SK-N-SH (cell line): ENCODE data around the gene SUFU. TPM values are rescaled to one million over a fixed set of nuclear protein-coding genes. Genes with fewer than 3 reads are reported as not detected.

Source experiments
- CTCF ChIA-PET: fragments of 300-600, 350-600 bp; formaldehyde crosslinking; extraction: SDS; loops from one replicate; lab custom pipeline; 2021; lab: Yijun Ruan, JAX
- POLR2A ChIA-PET: fragments of 350-600 bp; sonication (Branson Sonifier 250); formaldehyde crosslinking; extraction: SDS; loops from one replicate; lab custom pipeline; 2020; ENCODE audit warnings: antibody characterized with exemption, inconsistent platforms; lab: Yijun Ruan, JAX
- DNase-seq: peaks from one replicate; pipeline ENCODE4 v3.0.0; 2012
- H2AFZ ChIP-seq: fragments of 200-600 bp; sonication (generic); 2 replicates; pipeline ENCODE4 v1.8.1; 2016; ENCODE audit warnings: antibody characterized with exemption, mild to moderate bottlenecking, low read depth
- H3F3A ChIP-seq: fragments of 200-600 bp; sonication (generic); replicated peaks from 2 replicates; pipeline ENCODE3; 2016; ENCODE audit warnings: antibody characterized with exemption, mild to moderate bottlenecking; ENCODE audit not compliant: insufficient read depth
- H3K27ac ChIP-seq, 2 experiments: fragments of 200-500 bp in 1 of 2; fragments of 200-600 bp in 1 of 2; sonication (Bioruptor generic) in 1 of 2; sonication (generic), shearing (Covaris generic) in 1 of 2; 2 replicates each; pipeline versions ENCODE4 v1.5.1 to v1.6.1; 2014 to 2016; ENCODE audit warnings: low read depth in 2 of 2, inconsistent platforms in 1 of 2, low read length in 1 of 2, mild to moderate bottlenecking in 1 of 2, mixed read lengths in 1 of 2
- H3K27me3 ChIP-seq: fragments of 200-600 bp; sonication (generic), shearing (Covaris generic); 2 replicates; pipeline ENCODE4 v1.6.1; 2016; ENCODE audit warnings: mixed run types; ENCODE audit not compliant: insufficient read depth
- H3K36me3 ChIP-seq, 2 experiments: fragments of 200-500 bp in 1 of 2; fragments of 200-600 bp in 1 of 2; sonication (Bioruptor generic) in 1 of 2; sonication (generic) in 1 of 2; replicated peaks in 1 of 2; 2 replicates each; pipeline versions ENCODE3 to v1.5.1; 2014 to 2016; ENCODE audit warnings: low read length in 1 of 2, mild to moderate bottlenecking in 1 of 2; ENCODE audit not compliant: insufficient read depth in 2 of 2, control insufficient read depth in 1 of 2
- H3K4me1 ChIP-seq, 2 experiments: fragments of 200-500 bp in 1 of 2; fragments of 200-600 bp in 1 of 2; sonication (Bioruptor generic) in 1 of 2; sonication (generic), shearing (Covaris generic) in 1 of 2; 2 replicates each; pipeline versions ENCODE4 v1.5.1 to v1.6.1; 2014 to 2016; ENCODE audit warnings: low read depth in 1 of 2, low read length in 1 of 2, mixed run types in 1 of 2; ENCODE audit not compliant: insufficient read depth in 2 of 2, control insufficient read depth in 1 of 2
- H3K4me2 ChIP-seq: fragments of 200-600 bp; sonication (generic), shearing (Covaris generic); 2 replicates; pipeline ENCODE4 v1.6.1; 2017; ENCODE audit warnings: mixed run types
- H3K4me3 ChIP-seq, 2 experiments: fragments of 200-500 bp in 1 of 2; fragments of 200-600 bp in 1 of 2; sonication (Bioruptor generic) in 1 of 2; sonication (generic), shearing (Covaris generic) in 1 of 2; 2 replicates each; pipeline versions ENCODE4 v1.5.1 to v1.8.1; 2014 to 2016; ENCODE audit warnings: low read depth in 2 of 2, inconsistent platforms in 1 of 2, low read length in 1 of 2, mild to moderate bottlenecking in 1 of 2, mixed read lengths in 1 of 2, moderate library complexity in 1 of 2
- H3K79me2 ChIP-seq: fragments of 200-600 bp; sonication (generic); 2 replicates; pipeline ENCODE4 v1.8.1; 2017; ENCODE audit warnings: mild to moderate bottlenecking; ENCODE audit not compliant: insufficient read depth
- H3K9ac ChIP-seq: fragments of 200-600 bp; sonication (generic); 2 replicates; pipeline ENCODE4 v1.6.1; 2017; ENCODE audit warnings: mixed run types
- H3K9me2 ChIP-seq: fragments of 200-600 bp; sonication (generic); 2 replicates; pipeline ENCODE4 v1.6.1; 2017; ENCODE audit warnings: mixed run types
- H3K9me3 ChIP-seq: fragments of 200-600 bp; sonication (generic); 2 replicates; pipeline ENCODE4 v1.6.1; 2017; ENCODE audit warnings: mixed run types, mild to moderate bottlenecking, moderate library complexity
- H4K20me1 ChIP-seq: fragments of 200-600 bp; sonication (generic); 2 replicates; pipeline ENCODE4 v1.6.1; 2017; ENCODE audit warnings: mild to moderate bottlenecking, mixed run types; ENCODE audit not compliant: insufficient read depth
- CTCF ChIP-seq: fragments of 200-600 bp; sonication (generic); IDR thresholded peaks from 2 replicates; pipeline ENCODE4 v1.6.1; 2017; ENCODE audit warnings: antibody characterized with exemption, mild to moderate bottlenecking, moderate library complexity
- FOSL2 ChIP-seq: IDR thresholded peaks from 2 replicates; pipeline ENCODE4 v1.4.0; 2012; ENCODE audit warnings: low read depth, mild to moderate bottlenecking, moderate library complexity, borderline replicate concordance
- GATA2 ChIP-seq: sonication (generic); formaldehyde crosslinking; IDR thresholded peaks from 2 replicates; pipeline ENCODE4 v1.5.0; 2020; ENCODE audit warnings: mild to moderate bottlenecking, missing genetic modification reagents
- IRF3 ChIP-seq: fragments of 150-350 bp; IDR thresholded peaks from 2 replicates; pipeline ENCODE4 v1.6.1; 2016; ENCODE audit warnings: mild to moderate bottlenecking, low read depth, low read length
- MAX ChIP-seq: IDR thresholded peaks from 2 replicates; pipeline ENCODE4 v1.4.0; 2012; ENCODE audit warnings: low read depth
- MXI1 ChIP-seq: IDR thresholded peaks from 2 replicates; pipeline ENCODE4 v1.6.1; 2012; ENCODE audit warnings: mild to moderate bottlenecking, low read depth, low read length, improper control_type of control experiment
- NRF1 ChIP-seq: IDR thresholded peaks from 2 replicates; pipeline ENCODE4 v1.6.1; 2012; ENCODE audit warnings: low read depth, mild to moderate bottlenecking, low read length
- RFX5 ChIP-seq: IDR thresholded peaks from 2 replicates; pipeline ENCODE4 v1.6.1; 2012; ENCODE audit warnings: mild to moderate bottlenecking, improper control_type of control experiment, low read length
- SIN3A ChIP-seq: IDR thresholded peaks from 2 replicates; pipeline ENCODE4 v1.6.1; 2012; ENCODE audit warnings: low read depth, mild to moderate bottlenecking, low read length, moderate library complexity, borderline replicate concordance
- ZBTB33 ChIP-seq: IDR thresholded peaks from 2 replicates; pipeline ENCODE4 v1.4.0; 2012; ENCODE audit warnings: low read depth, borderline replicate concordance
- WGBS: methylation state at CpG from one replicate; pipeline ENCODE4 v1.1.6; 2017; ENCODE audit warnings: low lambda C conversion rate; 5-methylcytosine and 5-hydroxymethylcytosine counted together
- polyA plus RNA-seq, 3 experiments: library from polyadenylated mRNA; depleted of rRNA; stranded (reverse); fragments of >200 nt; gene quantifications; 2 replicates each; pipeline ENCODE4 v1.2.3, GENCODE V29; 2012

The SUFU gene
- polyA plus RNA-seq, 1 of the 3 experiments (the other 2 are of a cell fraction): 5.7 TPM

- TF ChIP-seq CTCF: no peak
- TF ChIP-seq GATA2 (CRISPR knock-in tag): no peak
- TF ChIP-seq IRF3: no peak
- TF ChIP-seq SIN3A: no peak
- no peak for TF ChIP-seq RFX5
- no peak for TF ChIP-seq FOSL2
Measured at GRCh38 chr10:102468683-102469082, 35.1 kb upstream of the SUFU start (continued).

GRCh38 chr10:102470579-102471546, 32.9 kb upstream of the SUFU start:
- H3K9ac ChIP-seq: no peak overlapping the region
- H3K9me3 ChIP-seq: no peaks in the 10 kb centered on the region
- no peaks in the 10 kb centered on the region for H3K9me2 ChIP-seq
- no peaks in the 10 kb centered on the region for H4K20me1 ChIP-seq
- POLR2A ChIA-PET: interaction anchor here (0.9 kb wide), 2 partner anchors 10 to 20 kb away, joined by 3 to 4 read pairs; partner anchors contain the start of gene C10orf95
- TF ChIP-seq MXI1: no peak
- no peak for TF ChIP-seq SIN3A
- TF ChIP-seq CTCF: no peak
- no peak for TF ChIP-seq MAX
- TF ChIP-seq ZBTB33: no peak
- TF ChIP-seq NRF1: no peak
- TF ChIP-seq, all 33 proteins: peak for 0
- WGBS: 97% methylated on average over 23 of the region's 36 CpGs
- no peak overlapping the region for H3K4me2 ChIP-seq
- CTCF ChIA-PET: interaction anchor here (0.7 to 6.8 kb wide), 11 partner anchors 8 to 113 kb away, joined by 3 to 25 read pairs (median 3); partner anchors contain the start of gene CUEDC2
- H3K79me2 ChIP-seq: no peaks in the 10 kb centered on the region
- no peak overlapping the region for H2AFZ ChIP-seq
- H3K27ac ChIP-seq: no peak overlapping the region
- no peaks in the 10 kb centered on the region for H3K36me3 ChIP-seq
- H3K27me3 ChIP-seq: no peaks in the 10 kb centered on the region
- DNase-seq: no peak
- no peaks in the 10 kb centered on the region for H3F3A ChIP-seq
- no peak overlapping the region for H3K4me3 ChIP-seq
- H3K4me1 ChIP-seq: no peaks in the 10 kb centered on the region
